ENCODE measurements around the gene EFNA5.

EFNA5 gene

GRCh38 chr5:107567901-107568671, 102.7 kb downstream of the EFNA5 start:
- no peak for DNase-seq

- DNase-seq = no peak
Measured at GRCh38 chr5:107566986-107567385, 103.8 kb downstream of the EFNA5 start.

GRCh38 chr5:107565791-107566767, 104.7 kb downstream of the EFNA5 start:
- no peak for DNase-seq

- no peak for DNase-seq
Measured at GRCh38 chr5:107564931-107565372, 105.8 kb downstream of the EFNA5 start.

- no peak for DNase-seq
Measured at GRCh38 chr5:107563959-107564544, 106.7 kb downstream of the EFNA5 start.

- no peak for DNase-seq
Measured at GRCh38 chr5:107560377-107560776, 110.4 kb downstream of the EFNA5 start.

GRCh38 chr5:107558823-107559375, 111.8 kb downstream of the EFNA5 start:
- no peak for DNase-seq

- DNase-seq = no peak
Measured at GRCh38 chr5:107557051-107557658, 113.6 kb downstream of the EFNA5 start.

GRCh38 chr5:107556575-107556974, 114.2 kb downstream of the EFNA5 start:
- DNase-seq = no peak

- no peak for DNase-seq
Measured at GRCh38 chr5:107555425-107556090, 115.2 kb downstream of the EFNA5 start.

GRCh38 chr5:107554776-107555424, 115.8 kb downstream of the EFNA5 start:
- no peak for DNase-seq

GRCh38 chr5:107553117-107553555, 117.6 kb downstream of the EFNA5 start:
- DNase-seq = no peak

GRCh38 chr5:107551088-107551487, 119.6 kb downstream of the EFNA5 start:
- DNase-seq = no peak

- no peak for DNase-seq
Measured at GRCh38 chr5:107549567-107549966, 121.2 kb downstream of the EFNA5 start.

- no peak for DNase-seq
Measured at GRCh38 chr5:107548477-107548876, 122.3 kb downstream of the EFNA5 start.

- no peak for DNase-seq
Measured at GRCh38 chr5:107546719-107547118, 124.0 kb downstream of the EFNA5 start.

- DNase-seq = no peak
Measured at GRCh38 chr5:107545486-107545885, 125.3 kb downstream of the EFNA5 start.

GRCh38 chr5:107544967-107545366, 125.8 kb downstream of the EFNA5 start:
- DNase-seq = no peak

GRCh38 chr5:107544476-107544875, 126.3 kb downstream of the EFNA5 start:
- DNase-seq = no peak

- no peak for DNase-seq
Measured at GRCh38 chr5:107543868-107544267, 126.9 kb downstream of the EFNA5 start.

GRCh38 chr5:107542831-107543231, 127.9 kb downstream of the EFNA5 start:
- no peak for DNase-seq
